WTC11 (cell line): Measurements from ENCODE around the gene RAPGEF5. TPM values are rescaled to one million over a fixed set of nuclear protein-coding genes. Genes with fewer than 3 reads are reported as not detected.

Experiments used
- ATAC-seq: fragments of 200-7000 bp; cut with Tn5 transposase; 2 replicates; pipeline ENCODE4 v1.10.0; 2021; ENCODE audit warnings: mild to moderate bottlenecking, moderate library complexity
- CTCF ChIA-PET: fragments of 300-600 bp; sonication (Branson Sonifier 250); formaldehyde crosslinking; loops from one replicate; lab custom pipeline; 2021; ENCODE audit warnings: antibody characterized with exemption; lab: Charles Lee
- POLR2A ChIA-PET: fragments of 350-600 bp; sonication (Branson Sonifier 250); formaldehyde crosslinking; loops from one replicate; lab custom pipeline; 2021; ENCODE audit warnings: antibody characterized with exemption; lab: Charles Lee
- DNase-seq: peaks from one replicate; pipeline ENCODE4 v3.0.0; 2021; ENCODE audit warnings: low spot score
- H3K27ac Mint-ChIP-seq: 2 replicates; pipeline ENCODE4 v1.8.0; 2021; ENCODE audit warnings: mixed read lengths
- H3K27me3 Mint-ChIP-seq: 2 replicates; pipeline ENCODE4 v1.8.0; 2021; ENCODE audit warnings: low read depth, mild to moderate bottlenecking, moderate library complexity, mixed read lengths
- H3K36me3 Mint-ChIP-seq: 2 replicates; pipeline ENCODE4 v1.8.0; 2021; ENCODE audit warnings: mixed read lengths
- H3K4me1 Mint-ChIP-seq: 2 replicates; pipeline ENCODE4 v1.8.0; 2022; ENCODE audit warnings: mixed read lengths
- H3K4me3 Mint-ChIP-seq: 2 replicates; pipeline ENCODE4 v1.8.0; 2021; ENCODE audit warnings: mild to moderate bottlenecking, moderate library complexity, mixed read lengths
- H3K9me3 Mint-ChIP-seq: 2 replicates; pipeline ENCODE4 v1.8.0; 2021; ENCODE audit warnings: mixed read lengths
- ETV6 ChIP-seq: sonication (generic); formaldehyde crosslinking; IDR thresholded peaks from 2 replicates; pipeline ENCODE4 v1.8.1; 2022; ENCODE audit warnings: mild to moderate bottlenecking, missing genetic modification reagents
- GABPB1 ChIP-seq: sonication (generic); formaldehyde crosslinking; IDR thresholded peaks from 2 replicates; pipeline ENCODE4 v1.8.1; 2023; ENCODE audit warnings: mild to moderate bottlenecking, missing genetic modification reagents
- JUN ChIP-seq: sonication (generic); formaldehyde crosslinking; IDR thresholded peaks from 2 replicates; pipeline ENCODE4 v1.8.0; 2023; ENCODE audit warnings: mild to moderate bottlenecking, missing genetic modification reagents
- KAT7 ChIP-seq: sonication (generic); formaldehyde crosslinking; IDR thresholded peaks from 2 replicates; pipeline ENCODE4 v1.8.1; 2023; ENCODE audit warnings: missing genetic modification reagents, mild to moderate bottlenecking, borderline replicate concordance
- MYBL2 ChIP-seq: sonication (generic); formaldehyde crosslinking; IDR thresholded peaks from 2 replicates; pipeline ENCODE4 v1.8.1; 2023; ENCODE audit warnings: mild to moderate bottlenecking, moderate library complexity, missing genetic modification reagents
- NFE2L1 ChIP-seq: sonication (generic); formaldehyde crosslinking; IDR thresholded peaks from 2 replicates; pipeline ENCODE4 v1.8.1; 2023; ENCODE audit warnings: missing genetic modification reagents
- NR2C2 ChIP-seq: sonication (generic); formaldehyde crosslinking; IDR thresholded peaks from 2 replicates; pipeline ENCODE4 v1.8.0; 2022; ENCODE audit warnings: mild to moderate bottlenecking, missing genetic modification reagents
- OVOL2 ChIP-seq: fragments of 250-450 bp; sonication (Bioruptor Pico); IDR thresholded peaks from 2 replicates; pipeline ENCODE4 v1.9.0; 2021; ENCODE audit warnings: mild to moderate bottlenecking, borderline replicate concordance
- PRRX2 ChIP-seq: fragments of 250-450 bp; sonication (Bioruptor Pico); IDR thresholded peaks from 2 replicates; pipeline ENCODE4 v1.8.0; 2021; ENCODE audit warnings: mild to moderate bottlenecking
- SMAD4 ChIP-seq: sonication (generic); formaldehyde crosslinking; IDR thresholded peaks from 2 replicates; pipeline ENCODE4 v1.8.0; 2022; ENCODE audit warnings: mild to moderate bottlenecking, missing genetic modification reagents
- SP1 ChIP-seq: sonication (generic); formaldehyde crosslinking; conservative IDR thresholded peaks from 2 replicates; pipeline ENCODE4 v1.8.1; 2022; ENCODE audit warnings: missing genetic modification reagents
- ZNF263 ChIP-seq: sonication (generic); formaldehyde crosslinking; IDR thresholded peaks from 2 replicates; pipeline ENCODE4 v1.8.1; 2022; ENCODE audit warnings: low read depth, mild to moderate bottlenecking, moderate library complexity, missing genetic modification reagents
- ZNF671 ChIP-seq: fragments of 250-450 bp; sonication (Bioruptor Pico); IDR thresholded peaks from 2 replicates; pipeline ENCODE4 v1.8.0; 2021; ENCODE audit warnings: mild to moderate bottlenecking
- total RNA-seq: library from RNA; stranded (reverse); gene quantifications from 3 replicates; pipeline ENCODE4 v1.2.3, GENCODE V29; 2021
- TF ChIP-seq, protein P1 (sequence below): fragments of 250-450 bp; sonication (Bioruptor Pico); IDR thresholded peaks from 2 replicates; pipeline ENCODE4 v1.9.0; 2021; ENCODE audit warnings: moderate library complexity, mild to moderate bottlenecking, inconsistent platforms, borderline replicate concordance
- TF ChIP-seq, protein P2 (sequence below): sonication (generic); formaldehyde crosslinking; IDR thresholded peaks from 2 replicates; pipeline ENCODE4 v1.8.1; 2023; ENCODE audit warnings: mild to moderate bottlenecking, missing genetic modification reagents, moderate library complexity
- TF ChIP-seq, protein P3 (sequence below): sonication (generic); formaldehyde crosslinking; IDR thresholded peaks from 2 replicates; pipeline ENCODE4 v1.8.0; 2022; ENCODE audit warnings: mild to moderate bottlenecking, missing genetic modification reagents
- TF ChIP-seq, protein P4 (sequence below): sonication (generic); formaldehyde crosslinking; IDR thresholded peaks from 2 replicates; pipeline ENCODE4 v1.8.1; 2023; ENCODE audit warnings: mild to moderate bottlenecking, missing genetic modification reagents, borderline replicate concordance
- TF ChIP-seq, protein P5 (sequence below): fragments of 250-450 bp; sonication (Bioruptor Pico); conservative IDR thresholded peaks from 2 replicates; pipeline ENCODE4 v1.9.0; 2021; ENCODE audit warnings: mild to moderate bottlenecking
- TF ChIP-seq, protein P6 (sequence below): sonication (generic); formaldehyde crosslinking; IDR thresholded peaks from 2 replicates; pipeline ENCODE4 v1.8.0; 2022; ENCODE audit warnings: mild to moderate bottlenecking, missing genetic modification reagents

RAPGEF5 gene
- total RNA-seq, 1 experiment from 2014 or later, result 12.3 TPM

DNA sequence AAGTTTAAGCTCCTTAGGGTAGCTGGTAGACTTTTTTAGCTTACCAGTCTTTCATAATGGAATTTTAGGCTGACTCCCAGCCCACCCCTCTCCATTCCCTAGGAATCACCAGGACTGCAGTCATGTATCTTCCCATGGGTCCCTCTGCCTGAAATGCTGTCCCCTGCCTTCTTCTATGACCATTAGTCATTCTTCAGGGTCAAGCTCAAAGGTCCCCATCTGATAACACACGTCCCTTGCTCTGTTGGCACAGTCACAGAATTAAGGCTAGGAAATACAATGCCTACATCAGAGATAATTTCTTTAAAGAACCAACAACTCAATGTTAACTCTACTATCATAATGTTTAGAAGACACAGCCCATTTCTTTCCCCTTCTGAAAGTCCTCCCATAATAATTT, 140.6 kb downstream of the RAPGEF5 start:
- H3K4me1 Mint-ChIP-seq, result peaks cover 26% of the 10 kb centered on the region
- ATAC-seq (no peak), DNase-seq (no peak)
- H3K36me3 Mint-ChIP-seq, result no peaks in the 10 kb centered on the region
- H3K27ac Mint-ChIP-seq, result no peak overlapping the region
- TF ChIP-seq, protein P1, sequence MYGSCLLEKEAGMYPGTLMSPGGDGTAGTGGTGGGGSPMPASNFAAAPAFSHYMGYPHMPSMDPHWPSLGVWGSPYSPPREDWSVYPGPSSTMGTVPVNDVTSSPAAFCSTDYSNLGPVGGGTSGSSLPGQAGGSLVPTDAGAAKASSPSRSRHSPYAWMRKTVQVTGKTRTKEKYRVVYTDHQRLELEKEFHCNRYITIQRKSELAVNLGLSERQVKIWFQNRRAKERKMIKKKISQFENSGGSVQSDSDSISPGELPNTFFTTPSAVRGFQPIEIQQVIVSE (CRISPR knock-in tag), result no peak
- TF ChIP-seq OVOL2 (CRISPR knock-in tag) (no peak), GABPB1 (no peak), ZNF263 (CRISPR knock-in tag) (no peak), SMAD4 (CRISPR knock-in tag) (no peak), NFE2L1 (no peak), ETV6 (CRISPR knock-in tag) (no peak), NR2C2 (no peak), ZNF671 (CRISPR knock-in tag) (no peak), JUN (no peak), SP1 (CRISPR knock-in tag) (no peak), MYBL2 (CRISPR knock-in tag) (no peak), PRRX2 (CRISPR knock-in tag) (no peak), KAT7 (CRISPR knock-in tag) (no peak)
- TF ChIP-seq, protein P2, sequence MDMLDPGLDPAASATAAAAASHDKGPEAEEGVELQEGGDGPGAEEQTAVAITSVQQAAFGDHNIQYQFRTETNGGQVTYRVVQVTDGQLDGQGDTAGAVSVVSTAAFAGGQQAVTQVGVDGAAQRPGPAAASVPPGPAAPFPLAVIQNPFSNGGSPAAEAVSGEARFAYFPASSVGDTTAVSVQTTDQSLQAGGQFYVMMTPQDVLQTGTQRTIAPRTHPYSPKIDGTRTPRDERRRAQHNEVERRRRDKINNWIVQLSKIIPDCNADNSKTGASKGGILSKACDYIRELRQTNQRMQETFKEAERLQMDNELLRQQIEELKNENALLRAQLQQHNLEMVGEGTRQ (CRISPR knock-in tag), result no peak
- TF ChIP-seq, protein P3, sequence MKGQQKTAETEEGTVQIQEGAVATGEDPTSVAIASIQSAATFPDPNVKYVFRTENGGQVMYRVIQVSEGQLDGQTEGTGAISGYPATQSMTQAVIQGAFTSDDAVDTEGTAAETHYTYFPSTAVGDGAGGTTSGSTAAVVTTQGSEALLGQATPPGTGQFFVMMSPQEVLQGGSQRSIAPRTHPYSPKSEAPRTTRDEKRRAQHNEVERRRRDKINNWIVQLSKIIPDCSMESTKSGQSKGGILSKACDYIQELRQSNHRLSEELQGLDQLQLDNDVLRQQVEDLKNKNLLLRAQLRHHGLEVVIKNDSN (CRISPR knock-in tag), result no peak
- TF ChIP-seq, protein P4, sequence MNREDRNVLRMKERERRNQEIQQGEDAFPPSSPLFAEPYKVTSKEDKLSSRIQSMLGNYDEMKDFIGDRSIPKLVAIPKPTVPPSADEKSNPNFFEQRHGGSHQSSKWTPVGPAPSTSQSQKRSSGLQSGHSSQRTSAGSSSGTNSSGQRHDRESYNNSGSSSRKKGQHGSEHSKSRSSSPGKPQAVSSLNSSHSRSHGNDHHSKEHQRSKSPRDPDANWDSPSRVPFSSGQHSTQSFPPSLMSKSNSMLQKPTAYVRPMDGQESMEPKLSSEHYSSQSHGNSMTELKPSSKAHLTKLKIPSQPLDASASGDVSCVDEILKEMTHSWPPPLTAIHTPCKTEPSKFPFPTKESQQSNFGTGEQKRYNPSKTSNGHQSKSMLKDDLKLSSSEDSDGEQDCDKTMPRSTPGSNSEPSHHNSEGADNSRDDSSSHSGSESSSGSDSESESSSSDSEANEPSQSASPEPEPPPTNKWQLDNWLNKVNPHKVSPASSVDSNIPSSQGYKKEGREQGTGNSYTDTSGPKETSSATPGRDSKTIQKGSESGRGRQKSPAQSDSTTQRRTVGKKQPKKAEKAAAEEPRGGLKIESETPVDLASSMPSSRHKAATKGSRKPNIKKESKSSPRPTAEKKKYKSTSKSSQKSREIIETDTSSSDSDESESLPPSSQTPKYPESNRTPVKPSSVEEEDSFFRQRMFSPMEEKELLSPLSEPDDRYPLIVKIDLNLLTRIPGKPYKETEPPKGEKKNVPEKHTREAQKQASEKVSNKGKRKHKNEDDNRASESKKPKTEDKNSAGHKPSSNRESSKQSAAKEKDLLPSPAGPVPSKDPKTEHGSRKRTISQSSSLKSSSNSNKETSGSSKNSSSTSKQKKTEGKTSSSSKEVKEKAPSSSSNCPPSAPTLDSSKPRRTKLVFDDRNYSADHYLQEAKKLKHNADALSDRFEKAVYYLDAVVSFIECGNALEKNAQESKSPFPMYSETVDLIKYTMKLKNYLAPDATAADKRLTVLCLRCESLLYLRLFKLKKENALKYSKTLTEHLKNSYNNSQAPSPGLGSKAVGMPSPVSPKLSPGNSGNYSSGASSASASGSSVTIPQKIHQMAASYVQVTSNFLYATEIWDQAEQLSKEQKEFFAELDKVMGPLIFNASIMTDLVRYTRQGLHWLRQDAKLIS, result no peak
- TF ChIP-seq, protein P5, sequence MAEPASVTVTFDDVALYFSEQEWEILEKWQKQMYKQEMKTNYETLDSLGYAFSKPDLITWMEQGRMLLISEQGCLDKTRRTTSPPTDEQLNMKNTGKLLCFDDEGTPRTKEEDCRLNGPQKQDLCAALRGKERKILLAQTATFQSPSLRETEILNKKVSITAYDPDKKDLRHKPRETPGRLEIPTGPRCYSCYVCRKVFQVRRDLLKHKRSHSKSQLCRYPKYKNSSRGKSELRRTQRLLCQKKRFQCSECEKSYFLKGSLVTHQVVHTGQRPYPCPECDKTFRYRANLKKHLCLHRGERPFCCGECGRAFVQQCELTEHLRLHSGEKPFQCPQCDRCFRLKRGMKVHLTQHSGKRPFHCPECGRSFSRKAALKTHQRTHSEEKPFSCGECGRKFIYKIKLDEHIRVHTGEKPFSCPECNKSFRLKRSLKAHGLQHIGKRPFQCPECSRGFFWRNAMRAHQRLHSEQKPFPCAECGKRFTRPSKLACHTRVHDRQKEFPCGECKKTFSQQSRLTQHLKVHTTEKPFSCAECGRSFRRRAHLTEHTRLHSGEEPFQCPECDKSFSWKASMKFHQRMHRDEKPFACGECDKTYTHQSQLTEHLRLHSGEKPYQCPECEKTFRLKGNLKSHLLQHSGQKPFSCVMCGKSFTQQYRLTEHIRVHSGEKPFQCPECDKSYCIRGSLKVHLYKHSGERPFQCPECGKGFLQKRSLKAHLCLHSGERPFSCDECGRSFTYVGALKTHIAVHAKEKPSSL (CRISPR knock-in tag), result no peak
- TF ChIP-seq, protein P6, sequence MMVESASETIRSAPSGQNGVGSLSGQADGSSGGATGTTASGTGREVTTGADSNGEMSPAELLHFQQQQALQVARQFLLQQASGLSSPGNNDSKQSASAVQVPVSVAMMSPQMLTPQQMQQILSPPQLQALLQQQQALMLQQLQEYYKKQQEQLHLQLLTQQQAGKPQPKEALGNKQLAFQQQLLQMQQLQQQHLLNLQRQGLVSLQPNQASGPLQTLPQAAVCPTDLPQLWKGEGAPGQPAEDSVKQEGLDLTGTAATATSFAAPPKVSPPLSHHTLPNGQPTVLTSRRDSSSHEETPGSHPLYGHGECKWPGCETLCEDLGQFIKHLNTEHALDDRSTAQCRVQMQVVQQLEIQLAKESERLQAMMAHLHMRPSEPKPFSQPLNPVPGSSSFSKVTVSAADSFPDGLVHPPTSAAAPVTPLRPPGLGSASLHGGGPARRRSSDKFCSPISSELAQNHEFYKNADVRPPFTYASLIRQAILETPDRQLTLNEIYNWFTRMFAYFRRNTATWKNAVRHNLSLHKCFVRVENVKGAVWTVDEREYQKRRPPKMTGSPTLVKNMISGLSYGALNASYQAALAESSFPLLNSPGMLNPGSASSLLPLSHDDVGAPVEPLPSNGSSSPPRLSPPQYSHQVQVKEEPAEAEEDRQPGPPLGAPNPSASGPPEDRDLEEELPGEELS (CRISPR knock-in tag), result no peak
- H3K9me3 Mint-ChIP-seq, result peaks cover under 1% of the 10 kb centered on the region
- ChIA-PET POLR2A (no interaction called here), CTCF (interaction anchor here (1.2 kb wide), 1 partner anchor 106 kb away, joined by 5 read pairs; no protein-coding TSS in a partner anchor)
- no peaks in the 10 kb centered on the region for H3K27me3 Mint-ChIP-seq
- H3K4me3 Mint-ChIP-seq, result no peak overlapping the region
